ENCODE results near the gene FAAH.

GRCh38 chr1:46422261-46422871 lies 28.2 kb downstream of the FAAH start:
- TF ChIP-seq REST (IDR thresholded peaks at IDR 0.05; ENCODE audit: low read depth, low read length) (no peak), SIN3A (IDR thresholded peaks at IDR 0.05; ENCODE audit: borderline replicate concordance, low read depth, low read length) (no peak), GATA2 (CRISPR knock-in tag; IDR thresholded peaks at IDR 0.05) (no peak), GABPA (IDR thresholded peaks at IDR 0.05; ENCODE audit: low read depth) (no peak), TEAD4 (IDR thresholded peaks at IDR 0.05; ENCODE audit: borderline replicate concordance, insufficient read depth) (no peak), CTCF (IDR thresholded peaks at IDR 0.05) (no peak), EP300 (IDR thresholded peaks at IDR 0.05; ENCODE audit: borderline replicate concordance in 1 of 2, low read depth in 1 of 2, low read length in 1 of 2) (no peak)
